Activated CD8-positive, alpha-beta memory T cell treated with anti-CD3 and anti-CD28 coated beads, Interleukin-2, amount 10 ng/mL, durations not matched to agents 7 days and 5 days (primary cell): ENCODE data around the gene PLEKHA6. TPM values are rescaled to one million over a fixed set of nuclear protein-coding genes. Genes with fewer than 3 reads are reported as not detected.

ENCODE experiments used
- ATAC-seq: fragments of 150-1000 bp; cut with Tn5 transposase; one replicate; pipeline ENCODE4 v1.10.0; 2021; ENCODE audit warnings: moderate library complexity
- CTCF ChIA-PET: fragments of 350-600 bp; sonication (Branson Sonifier 250); formaldehyde crosslinking; loops from one replicate; lab custom pipeline; 2021; ENCODE audit warnings: antibody characterized with exemption; lab: Charles Lee
- DNase-seq: peaks from one replicate; pipeline ENCODE4 v3.0.0-alpha.2; 2020
- H3K27ac Mint-ChIP-seq: one replicate; pipeline ENCODE4 v1.8.0; 2021; ENCODE audit warnings: mild to moderate bottlenecking, mixed read lengths
- H3K27me3 Mint-ChIP-seq: one replicate; pipeline ENCODE4 v1.8.0; 2021; ENCODE audit warnings: mixed read lengths
- H3K36me3 Mint-ChIP-seq: one replicate; pipeline ENCODE4 v1.8.0; 2021; ENCODE audit warnings: mild to moderate bottlenecking, mixed read lengths
- H3K4me1 Mint-ChIP-seq: one replicate; pipeline ENCODE4 v1.8.0; 2021; ENCODE audit warnings: mixed read lengths
- H3K4me3 Mint-ChIP-seq: one replicate; pipeline ENCODE4 v1.8.0; 2021; ENCODE audit warnings: mild to moderate bottlenecking, moderate library complexity, mixed read lengths
- H3K9me3 Mint-ChIP-seq: one replicate; pipeline ENCODE4 v1.8.0; 2022; ENCODE audit warnings: low read depth, mixed read lengths
- total RNA-seq, 2 experiments: library from RNA; stranded (reverse); gene quantifications; one replicate each; pipeline ENCODE4 v1.2.3, GENCODE V29; 2021

PLEKHA6 gene
- total RNA-seq, 2 experiments from 2014 or later = 0.02 to 0.29 TPM

DNA sequence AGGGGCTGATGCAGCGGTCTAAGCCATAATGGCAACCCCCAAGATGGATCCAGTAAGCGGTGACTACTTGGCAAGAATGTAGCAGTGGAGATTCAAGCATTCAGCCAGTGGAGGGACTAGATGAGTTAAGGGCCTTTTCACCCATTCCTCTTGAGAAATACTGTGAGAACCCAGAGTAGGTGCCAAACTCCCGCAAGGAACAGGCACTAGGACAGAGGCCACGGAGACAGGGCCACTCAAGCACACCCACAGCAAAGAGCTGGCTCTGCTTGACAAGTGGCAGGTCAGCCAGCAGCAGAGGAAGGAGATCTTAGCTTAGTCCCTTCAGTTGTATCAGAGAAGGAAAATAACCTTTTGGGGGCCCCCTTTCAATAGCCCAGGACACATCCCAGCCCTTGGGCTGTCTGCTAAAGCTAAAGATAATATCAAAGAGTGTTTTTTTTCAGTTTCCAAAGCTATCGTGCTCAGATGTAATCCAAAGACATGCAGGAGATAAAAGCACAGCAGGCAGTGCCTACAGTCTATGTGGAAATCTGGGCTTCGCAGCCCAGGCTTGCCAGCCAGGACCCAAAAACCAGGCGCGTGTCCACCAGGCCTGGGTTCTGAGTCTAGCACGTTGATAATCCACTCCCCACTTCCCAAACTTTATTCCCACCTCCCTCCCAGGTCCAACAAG lies 83.9 kb downstream of the PLEKHA6 start:
- no peak for ATAC-seq
- Mint-ChIP-seq H3K4me1 (no peaks in the 10 kb centered on the region), H3K27me3 (peaks cover 30% of the 10 kb centered on the region), H3K4me3 (no peak overlapping the region), H3K27ac (no peak overlapping the region), H3K9me3 (no peaks in the 10 kb centered on the region), H3K36me3 (no peaks in the 10 kb centered on the region)
- CTCF ChIA-PET = interaction anchor here (1.2 kb wide), 2 partner anchors 11 to 17 kb away, joined by 3 read pairs; no protein-coding TSS in a partner anchor
- no peak for DNase-seq

DNA sequence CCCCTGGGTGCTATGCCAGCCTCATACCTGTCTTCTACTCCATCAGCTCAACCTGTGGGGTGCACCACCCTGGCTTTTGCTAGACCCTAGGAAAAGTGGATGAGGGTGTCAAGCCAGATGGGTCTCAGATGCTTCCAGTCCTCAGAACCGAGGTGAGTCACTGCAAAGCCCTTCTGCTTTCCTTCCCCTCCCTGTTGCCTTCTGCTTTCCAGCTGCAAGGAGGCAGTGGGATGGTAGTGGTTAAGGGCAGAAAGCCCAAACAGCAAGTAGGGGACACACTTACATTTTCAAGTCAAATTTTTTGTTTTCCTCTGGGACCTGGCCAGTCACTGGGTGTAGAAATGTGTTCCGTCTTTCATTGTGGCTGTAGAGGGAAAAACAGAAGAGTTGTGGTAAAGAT lies 85.3 kb downstream of the PLEKHA6 start:
- Mint-ChIP-seq H3K27me3 (peaks cover 19% of the 10 kb centered on the region), H3K27ac (no peak overlapping the region), H3K36me3 (no peaks in the 10 kb centered on the region), H3K9me3 (no peaks in the 10 kb centered on the region), H3K4me3 (no peak overlapping the region), H3K4me1 (no peaks in the 10 kb centered on the region)
- ATAC-seq (no peak), DNase-seq (no peak)
- CTCF ChIA-PET = interaction anchor here (0.9 kb wide), 1 partner anchor 16 kb away, joined by 3 read pairs; no protein-coding TSS in a partner anchor

DNA sequence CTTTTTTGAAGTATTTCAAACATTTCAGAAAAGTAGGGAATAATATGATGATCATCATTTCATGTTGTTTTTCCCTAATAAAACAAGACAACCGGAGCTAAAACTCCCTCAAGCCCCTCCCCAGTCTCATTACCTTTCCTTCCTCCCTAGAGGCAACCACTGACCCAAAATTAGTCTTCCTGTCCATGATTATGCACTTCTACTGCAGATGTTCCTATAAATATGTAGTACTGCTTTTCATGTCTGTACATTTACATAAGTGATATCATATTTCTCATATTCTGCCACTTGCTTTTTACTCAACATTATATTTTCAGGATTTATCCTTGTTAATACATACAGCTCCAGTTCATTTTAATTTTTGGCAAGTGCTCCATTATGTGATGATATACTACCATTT lies 87.2 kb downstream of the PLEKHA6 start:
- no peak overlapping the region for H3K27ac Mint-ChIP-seq
- CTCF ChIA-PET = interaction anchor here (0.8 kb wide), 1 partner anchor 91 kb away, joined by 3 read pairs; no protein-coding TSS in a partner anchor

DNA sequence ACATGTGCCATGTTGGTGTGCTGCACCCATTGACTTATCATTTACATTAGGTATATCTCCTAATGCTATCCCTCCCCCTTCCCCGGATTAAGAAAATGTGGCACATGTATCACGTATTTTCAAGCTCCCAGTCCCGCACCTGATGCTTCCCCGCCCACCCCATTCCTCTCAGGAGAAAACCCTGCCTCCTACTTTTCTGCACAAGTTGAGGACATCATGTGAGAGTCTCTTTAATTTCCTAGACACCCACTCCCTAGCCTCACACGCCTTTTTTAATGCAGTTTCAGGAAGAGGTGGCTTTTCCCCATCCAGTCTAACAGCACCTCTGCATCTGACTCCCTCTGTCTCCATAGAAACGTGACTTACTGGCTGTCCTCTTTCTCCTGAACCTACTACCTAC lies 87.8 kb downstream of the PLEKHA6 start:
- CTCF ChIA-PET = interaction anchor here (0.8 to 1.2 kb wide), 2 partner anchors 92 to 127 kb away, joined by 3 read pairs; no protein-coding TSS in a partner anchor

More for the DNA sequence above, 87.2 kb downstream of the PLEKHA6 start:
- no peaks in the 10 kb centered on the region for H3K36me3 Mint-ChIP-seq
- DNase-seq = no peak
- ATAC-seq = no peak
- no peaks in the 10 kb centered on the region for H3K9me3 Mint-ChIP-seq
- peaks cover 6% of the 10 kb centered on the region for H3K27me3 Mint-ChIP-seq
- H3K4me3 Mint-ChIP-seq = no peak overlapping the region
- no peaks in the 10 kb centered on the region for H3K4me1 Mint-ChIP-seq

DNA sequence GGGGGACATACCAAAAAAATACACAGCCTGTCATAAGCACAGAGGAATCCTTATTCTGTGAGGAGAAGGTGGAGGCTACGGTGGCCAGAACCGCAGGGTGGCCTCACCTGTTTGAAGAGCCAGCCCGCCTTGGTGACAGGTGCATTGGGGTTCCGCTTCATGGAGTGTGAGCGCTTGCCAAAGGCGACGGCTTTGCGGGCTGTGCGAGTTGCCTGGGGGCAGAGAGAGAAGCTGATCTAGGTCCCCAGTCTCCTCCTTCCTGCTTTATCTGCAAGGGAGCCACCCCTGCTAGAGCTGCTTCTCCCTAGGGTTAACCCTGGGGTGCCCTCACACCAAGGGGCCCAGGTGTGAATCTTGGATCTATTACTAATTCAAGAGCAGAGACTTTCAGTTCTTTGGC lies 91.6 kb downstream of the PLEKHA6 start:
- no peak for DNase-seq
- no peaks in the 10 kb centered on the region for H3K4me1 Mint-ChIP-seq
- no peaks in the 10 kb centered on the region for H3K36me3 Mint-ChIP-seq
- no peak overlapping the region for H3K4me3 Mint-ChIP-seq
- CTCF ChIA-PET = no interaction called here
- ATAC-seq = no peak
- no peak overlapping the region for H3K27ac Mint-ChIP-seq
- peaks cover 4% of the 10 kb centered on the region for H3K27me3 Mint-ChIP-seq
- H3K9me3 Mint-ChIP-seq = no peaks in the 10 kb centered on the region

More for the DNA sequence above, 87.8 kb downstream of the PLEKHA6 start:
- Mint-ChIP-seq H3K27me3 (peaks cover 4% of the 10 kb centered on the region), H3K4me3 (no peak overlapping the region), H3K4me1 (no peaks in the 10 kb centered on the region), H3K36me3 (no peaks in the 10 kb centered on the region), H3K9me3 (no peaks in the 10 kb centered on the region), H3K27ac (no peak overlapping the region)
- ATAC-seq = no peak
- DNase-seq = no peak

DNA sequence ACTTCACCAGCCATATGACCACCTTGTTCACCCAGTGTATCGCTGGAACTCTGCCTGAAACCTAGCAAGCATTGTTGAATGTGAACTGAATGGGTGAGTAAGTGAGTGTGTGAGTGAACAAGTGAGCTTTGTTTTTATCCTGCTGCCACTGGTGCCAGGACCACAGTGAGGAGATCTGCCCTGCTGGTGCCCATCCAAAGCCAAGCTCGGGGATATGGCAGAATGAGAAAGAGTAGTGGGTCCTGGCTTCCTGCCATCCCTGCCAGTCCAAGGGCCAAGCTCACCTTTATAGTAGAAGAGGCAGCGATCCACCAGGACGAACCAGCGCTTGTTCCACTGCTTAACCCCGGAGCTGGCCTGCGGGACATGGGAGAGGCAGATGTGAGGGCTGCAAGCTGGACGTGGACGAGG lies 92.5 kb downstream of the PLEKHA6 start:
- Mint-ChIP-seq H3K9me3 (no peaks in the 10 kb centered on the region), H3K36me3 (no peaks in the 10 kb centered on the region), H3K4me3 (no peak overlapping the region), H3K27ac (no peak overlapping the region), H3K27me3 (peaks cover 4% of the 10 kb centered on the region), H3K4me1 (no peaks in the 10 kb centered on the region)
- ATAC-seq (no peak), DNase-seq (no peak)
- CTCF ChIA-PET = no interaction called here

DNA sequence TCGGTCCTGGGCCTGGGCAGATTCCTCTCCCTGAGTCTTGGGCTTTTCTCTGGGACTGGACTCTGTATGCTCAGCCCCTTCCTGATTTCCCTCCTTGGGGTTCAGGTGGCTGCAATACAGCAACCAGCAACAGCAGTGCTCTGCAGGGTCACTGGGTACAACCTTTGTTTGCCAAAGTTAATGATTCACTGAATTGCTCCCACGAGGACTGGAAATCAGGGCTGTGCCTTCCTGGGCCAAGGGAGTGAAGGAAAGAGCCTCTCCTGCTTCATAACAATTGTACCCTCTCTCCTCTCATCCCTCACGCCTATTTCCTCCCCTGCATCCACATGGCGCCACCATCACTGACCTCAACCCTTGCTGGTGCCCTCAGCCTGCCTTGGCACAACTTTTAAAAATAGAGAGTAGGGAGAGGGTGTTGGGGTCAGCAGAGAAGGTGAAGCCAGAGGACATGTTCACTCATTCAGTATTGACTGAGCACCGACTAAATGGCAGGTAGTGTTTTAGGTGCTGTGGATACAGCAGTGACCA lies 93.2 kb downstream of the PLEKHA6 start:
- CTCF ChIA-PET = no interaction called here
- DNase-seq (no peak), ATAC-seq (no peak)
- Mint-ChIP-seq H3K4me3 (no peak overlapping the region), H3K27me3 (peaks cover 4% of the 10 kb centered on the region), H3K36me3 (no peaks in the 10 kb centered on the region), H3K4me1 (no peaks in the 10 kb centered on the region), H3K27ac (no peak overlapping the region), H3K9me3 (no peaks in the 10 kb centered on the region)

DNA sequence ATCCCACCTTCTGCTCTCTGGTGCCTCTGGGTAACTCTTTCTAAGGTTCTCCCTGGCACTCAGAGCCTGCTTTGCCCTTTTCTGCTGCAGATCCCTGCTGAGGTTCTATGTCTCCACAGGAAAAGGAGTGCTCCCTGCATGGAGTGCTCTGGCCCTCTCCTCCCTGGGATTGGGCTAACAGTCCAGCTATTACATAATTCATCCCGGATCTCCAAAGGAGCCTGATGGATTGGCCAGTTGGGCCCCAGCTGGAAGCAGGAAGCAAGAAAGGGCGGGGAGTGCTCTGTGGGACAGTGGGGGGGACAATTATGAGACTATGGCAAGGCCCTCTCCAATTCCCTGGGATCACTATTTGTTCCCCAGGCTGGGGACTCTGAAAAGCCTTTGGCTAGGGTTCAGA lies 94.1 kb downstream of the PLEKHA6 start:
- no peak overlapping the region for H3K27ac Mint-ChIP-seq
- no peak for DNase-seq
- no peaks in the 10 kb centered on the region for H3K4me1 Mint-ChIP-seq
- H3K9me3 Mint-ChIP-seq = no peaks in the 10 kb centered on the region
- no peak overlapping the region for H3K4me3 Mint-ChIP-seq
- ATAC-seq = no peak
- CTCF ChIA-PET = no interaction called here
- H3K27me3 Mint-ChIP-seq = peaks cover 4% of the 10 kb centered on the region
- no peaks in the 10 kb centered on the region for H3K36me3 Mint-ChIP-seq

DNA sequence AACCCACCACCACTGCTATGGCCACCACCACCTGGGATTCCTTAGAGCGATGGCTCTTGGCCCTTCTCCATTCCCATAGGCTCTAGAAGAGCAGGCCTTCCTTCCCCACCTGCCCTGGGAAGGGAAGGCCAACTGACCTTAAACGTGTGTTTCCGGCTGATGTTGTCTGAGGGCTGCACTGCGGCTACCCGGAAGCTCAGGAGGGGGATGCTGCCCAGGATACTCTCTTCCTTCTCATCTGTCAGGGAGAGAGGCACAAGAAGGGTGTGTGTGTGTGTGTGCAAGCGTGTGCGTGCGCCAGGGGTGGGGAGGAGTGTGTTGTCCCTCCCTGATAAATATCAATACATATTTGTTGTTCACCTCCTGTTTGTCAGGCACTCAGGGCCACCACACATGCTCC lies 94.9 kb downstream of the PLEKHA6 start:
- Mint-ChIP-seq H3K36me3 (no peaks in the 10 kb centered on the region), H3K27me3 (peaks cover 4% of the 10 kb centered on the region), H3K4me3 (no peak overlapping the region), H3K4me1 (no peaks in the 10 kb centered on the region), H3K9me3 (no peaks in the 10 kb centered on the region), H3K27ac (no peak overlapping the region)
- DNase-seq (no peak), ATAC-seq (no peak)
- CTCF ChIA-PET = interaction anchor here (1.0 kb wide), 1 partner anchor 10 kb away, joined by 3 read pairs; no protein-coding TSS in a partner anchor

DNA sequence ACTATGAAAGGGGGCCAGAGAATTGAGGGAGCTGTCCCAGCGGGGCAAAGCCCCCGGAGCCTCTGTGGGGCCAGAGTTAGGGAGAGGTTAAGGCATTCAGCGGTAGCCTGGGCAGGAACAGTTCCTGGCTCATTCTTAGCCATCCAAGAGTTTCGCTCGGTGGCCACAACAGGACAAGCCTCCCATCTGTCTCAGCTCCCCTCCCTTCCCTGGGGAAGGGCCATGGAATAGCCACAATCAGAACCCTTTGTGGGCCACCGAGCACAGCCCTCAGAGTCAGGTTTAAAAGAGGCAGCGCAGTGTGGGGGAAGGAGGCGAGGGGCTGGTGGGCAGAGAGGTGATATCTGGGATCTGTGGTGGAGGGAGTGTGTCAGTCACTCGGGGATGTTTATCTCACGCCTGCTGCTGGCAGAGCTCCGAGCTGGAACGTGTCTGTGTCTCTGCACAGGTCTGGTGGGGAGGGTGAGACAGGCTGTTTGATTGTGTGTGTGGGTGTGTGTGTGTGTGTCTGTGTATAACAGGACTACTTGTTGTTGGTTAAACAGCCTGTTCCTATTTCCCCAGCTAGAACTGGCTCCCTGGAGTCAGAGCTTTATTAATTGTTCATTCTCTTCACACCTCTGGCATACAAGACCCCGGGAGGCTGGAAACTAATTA lies 96.3 kb downstream of the PLEKHA6 start:
- CTCF ChIA-PET = no interaction called here
- ATAC-seq = no peak
- Mint-ChIP-seq H3K27ac (no peak overlapping the region), H3K27me3 (no peaks in the 10 kb centered on the region), H3K9me3 (no peaks in the 10 kb centered on the region), H3K4me1 (no peaks in the 10 kb centered on the region), H3K36me3 (no peaks in the 10 kb centered on the region), H3K4me3 (no peak overlapping the region)
- DNase-seq = no peak

DNA sequence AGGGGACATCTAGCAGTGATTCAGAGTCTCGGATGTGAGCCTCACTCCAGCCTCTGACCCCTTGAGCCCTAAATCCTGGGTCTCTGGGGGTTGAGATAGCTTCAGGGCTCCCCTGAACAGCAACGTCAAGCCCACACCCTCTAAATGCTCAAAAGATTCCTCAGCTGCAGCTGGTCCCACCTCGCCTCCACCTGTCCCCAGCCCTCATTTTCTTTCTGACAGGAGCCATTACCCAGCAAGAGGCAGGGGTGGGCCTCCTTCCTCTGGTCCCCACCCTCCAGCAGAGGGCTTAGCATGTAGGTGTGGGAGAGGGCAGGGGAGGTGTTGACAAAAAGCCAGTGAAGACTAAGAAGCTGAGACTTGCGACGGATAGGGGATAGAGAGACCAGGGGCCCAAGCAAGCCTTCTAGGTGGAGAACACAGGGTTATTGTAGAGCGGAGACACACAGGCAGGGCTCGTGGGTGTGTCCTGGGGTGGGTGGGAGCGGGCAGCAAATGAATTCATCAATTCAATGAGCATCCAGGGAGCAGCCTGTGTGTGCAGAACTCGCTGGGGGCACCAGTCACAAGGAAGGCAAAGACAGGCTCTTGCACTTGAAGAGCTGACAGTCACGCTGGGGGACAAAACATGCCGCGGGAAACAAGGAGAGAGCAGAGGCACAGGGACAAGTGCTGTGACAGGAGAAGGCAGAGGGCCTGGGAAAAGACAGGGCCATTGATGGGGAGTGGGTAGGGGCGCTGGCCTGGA lies 97.0 kb downstream of the PLEKHA6 start:
- no peaks in the 10 kb centered on the region for H3K4me1 Mint-ChIP-seq
- no peak for ATAC-seq
- no peaks in the 10 kb centered on the region for H3K27me3 Mint-ChIP-seq
- H3K36me3 Mint-ChIP-seq = no peaks in the 10 kb centered on the region
- H3K4me3 Mint-ChIP-seq = no peak overlapping the region
- no peak overlapping the region for H3K27ac Mint-ChIP-seq
- no peaks in the 10 kb centered on the region for H3K9me3 Mint-ChIP-seq
- CTCF ChIA-PET = interaction anchor here (1.0 kb wide), 1 partner anchor 101 kb away, joined by 3 read pairs; no protein-coding TSS in a partner anchor
- DNase-seq = no peak

DNA sequence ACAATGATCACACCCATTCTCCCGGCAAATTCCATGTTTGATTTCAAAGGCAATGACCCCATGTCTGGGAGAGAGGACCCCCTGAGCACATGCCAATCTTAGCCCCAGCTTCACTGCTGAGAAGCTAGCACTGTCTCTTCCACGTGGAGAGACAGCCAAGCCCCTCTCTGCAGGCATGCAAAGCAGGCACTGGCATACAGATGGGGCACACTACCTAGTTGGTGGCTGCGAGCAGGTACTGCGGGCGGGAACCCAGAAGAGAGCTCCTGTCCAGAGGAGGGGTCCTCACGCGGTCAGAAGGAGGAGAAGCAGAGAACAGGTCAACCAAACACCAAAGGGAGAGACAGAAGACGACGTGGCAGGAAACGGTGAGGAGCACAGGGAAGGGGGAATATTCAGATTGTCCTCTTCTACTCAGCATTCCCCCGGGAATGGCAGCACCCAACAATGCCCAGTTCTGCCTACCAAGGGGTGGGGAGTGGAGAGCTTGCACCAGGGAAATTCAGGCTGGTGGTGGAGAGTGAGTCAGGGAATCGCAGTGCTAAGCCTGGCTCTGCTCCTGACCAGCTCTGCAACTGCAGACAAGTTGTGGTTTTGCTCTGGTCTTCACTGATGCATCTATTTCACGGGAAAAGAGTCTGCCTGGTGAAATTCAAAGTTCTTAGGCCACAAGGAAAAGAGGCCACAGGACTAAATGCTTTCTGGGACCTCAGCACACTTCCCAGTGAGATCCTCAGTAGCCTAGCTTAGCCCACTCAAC lies 97.8 kb downstream of the PLEKHA6 start:
- DNase-seq (no peak), ATAC-seq (no peak)
- Mint-ChIP-seq H3K27ac (no peak overlapping the region), H3K4me3 (no peak overlapping the region), H3K9me3 (no peaks in the 10 kb centered on the region), H3K4me1 (no peaks in the 10 kb centered on the region), H3K27me3 (no peaks in the 10 kb centered on the region), H3K36me3 (no peaks in the 10 kb centered on the region)
- CTCF ChIA-PET = interaction anchor here (1.0 kb wide), 1 partner anchor 101 kb away, joined by 3 read pairs; no protein-coding TSS in a partner anchor
